ENCODE results near the gene DGCR8.
A peak's percentile ranks its signal among the peaks of the same experiment; 100 is the strongest.

The DGCR8 gene

GRCh38 chr22:20142711-20143621 lies 62.9 kb downstream of the DGCR8 start:
- DNase-seq: no peak

GRCh38 chr22:20143883-20144665 lies 64.0 kb downstream of the DGCR8 start:
- DNase-seq: no peak

- no peak for DNase-seq
Measured at GRCh38 chr22:20145206-20145831, 65.3 kb downstream of the DGCR8 start.

- no peak for DNase-seq
Measured at GRCh38 chr22:20145832-20146223, 65.8 kb downstream of the DGCR8 start.

- DNase-seq: no peak
Measured at GRCh38 chr22:20146777-20147176, 66.7 kb downstream of the DGCR8 start.

- DNase-seq: no peak
Measured at GRCh38 chr22:20147237-20147988, 67.4 kb downstream of the DGCR8 start.

GRCh38 chr22:20148414-20148813 lies 68.4 kb downstream of the DGCR8 start:
- DNase-seq: no peak

GRCh38 chr22:20149257-20150250 lies 69.5 kb downstream of the DGCR8 start:
- DNase-seq: no peak

GRCh38 chr22:20150381-20151275 lies 70.6 kb downstream of the DGCR8 start, which contains the start of gene CCDC188:
CCDC188 (minus strand) TSS chr22:20151055; CDS start chr22:20150986, 69 bp downstream.
- DNase-seq: no peak

- DNase-seq: no peak
Measured at GRCh38 chr22:20151276-20151588, 71.2 kb downstream of the DGCR8 start.

- no peak for DNase-seq
Measured at GRCh38 chr22:20152464-20152890, 72.4 kb downstream of the DGCR8 start.

- no peak for DNase-seq
Measured at GRCh38 chr22:20153945-20154344, 73.9 kb downstream of the DGCR8 start.

- no peak for DNase-seq
Measured at GRCh38 chr22:20154602-20155187, 74.7 kb downstream of the DGCR8 start.

GRCh38 chr22:20155330-20156041 lies 75.4 kb downstream of the DGCR8 start:
- no peak for DNase-seq

GRCh38 chr22:20156042-20156389 lies 76.0 kb downstream of the DGCR8 start:
- no peak for DNase-seq

GRCh38 chr22:20156611-20157429 lies 76.8 kb downstream of the DGCR8 start:
- DNase-seq: peak; percentile 59

GRCh38 chr22:20157430-20158183 lies 77.6 kb downstream of the DGCR8 start:
- DNase-seq: no peak

All from kidney glomerular epithelial cell (primary cell).